Aorta (tissue), 5 donors: Measurements from ENCODE around the gene EPHX1. TPM values are rescaled to one million over a fixed set of nuclear protein-coding genes. Genes with fewer than 3 reads are reported as not detected.
"Not testable (repeated sequence)": the region's sequence is repeated elsewhere in the genome, so short reads cannot be mapped to it uniquely, and the experiment has no call there.

Experiments used
- ATAC-seq: fragments of 200-7000 bp; cut with Tn5 transposase; one replicate; pipeline ENCODE4 v1.9.1; 2022; ENCODE audit warnings: moderate library complexity; ENCODE audit not compliant: low FRiP score
- DNase-seq, 2 donors: peaks; one replicate each; pipeline ENCODE4 v3.0.0-alpha.2; 2020
- H3K27ac ChIP-seq, 2 donors: one replicate each; pipeline ENCODE4 v1.5.1; 2013; ENCODE audit warnings: low read length in 2 of 2, mild to moderate bottlenecking in 2 of 2, moderate library complexity in 2 of 2, control low read depth in 1 of 2, inconsistent platforms in 1 of 2, low read depth in 1 of 2
- H3K27me3 ChIP-seq, 2 donors: one replicate each; pipeline ENCODE4 v1.6.1; 2013; ENCODE audit warnings: control low read depth in 1 of 2, low read length in 1 of 2, mild to moderate bottlenecking in 1 of 2, moderate library complexity in 1 of 2; ENCODE audit not compliant: insufficient read depth in 2 of 2, control insufficient read depth in 1 of 2
- H3K36me3 ChIP-seq, 2 donors: one replicate each; pipeline ENCODE4 v1.6.1; 2013; ENCODE audit warnings: control low read depth in 1 of 2, low read length in 1 of 2, mild to moderate bottlenecking in 1 of 2; ENCODE audit not compliant: insufficient read depth in 2 of 2, control insufficient read depth in 1 of 2
- H3K4me1 ChIP-seq, 2 donors: one replicate each; pipeline ENCODE4 v1.6.1; 2013; ENCODE audit warnings: low read length in 2 of 2, control low read depth in 1 of 2, mild to moderate bottlenecking in 1 of 2, moderate library complexity in 1 of 2; ENCODE audit not compliant: insufficient read depth in 2 of 2, control insufficient read depth in 1 of 2
- H3K4me3 ChIP-seq, 2 donors: one replicate each; pipeline ENCODE4 v1.5.1; 2013; ENCODE audit warnings: low read length in 2 of 2, control low read depth in 1 of 2, mild to moderate bottlenecking in 1 of 2
- H3K9me3 ChIP-seq: one replicate; pipeline ENCODE4 v1.6.1; 2013; ENCODE audit warnings: mild to moderate bottlenecking, low read length; ENCODE audit not compliant: control insufficient read depth
- WGBS, 2 donors: extraction: QIAGEN DNeasy Blood & Tissue Kit; methylation state at CpG; one replicate each; pipeline ENCODE4 v1.1.7; 2013; 5-methylcytosine and 5-hydroxymethylcytosine counted together
- intact Hi-C, 2 donors: fragments of 100-400 bp; cut with DNase I; formaldehyde crosslinking; loops; one replicate each; pipeline versions ENCODE4 v1.14.2 to v1.15.0; 2022
- polyA plus RNA-seq, 2 donors: library from polyadenylated mRNA; stranded (reverse); fragments of 200-250 nt; gene quantifications; one replicate each; pipeline ENCODE4 v1.2.3, GENCODE V29; 2013
- total RNA-seq, 2 donors: library from RNA; stranded (reverse); fragmentation: NEBNext Ultra II Directional; extraction: Animal tissue kit (Norgen Biotek cat#: 25700); gene quantifications; one replicate each; pipeline ENCODE4 v1.2.1, GENCODE V29; 2021
- donor health status: healthy with polysubstance abuse.
- donor health status: Bipolar disorder and iron deficiency.
- donor health status: DM: no; HTN: no; CAD: no.
- donor health status: DM: no; HTN: no; CAD: no.
- donor health status: DM: yes; HTN: yes; CAD: no.

The EPHX1 gene
- total and polyA plus RNA-seq, 4 donors: 20.0 to 153 (median 61.9) TPM

GRCh38 chr1:225810579-225811538 lies 935 bp downstream of the EPHX1 start:
- WGBS, 2 donors: 14 to 19% methylated on average over 28 to 29 of the region's 29 CpGs
- peak; percentile 2 for ATAC-seq
- Histone ChIP-seq H3K4me3 (peak overlapping the region; percentile 82), H3K27ac (peak overlapping the region in 1 of 2 donors; percentile 30)
- H3K4me1 ChIP-seq, H3K36me3 ChIP-seq, H3K9me3 ChIP-seq, H3K27me3 ChIP-seq, DNase-seq, intact Hi-C loops: not testable (repeated sequence)

GRCh38 chr1:225811622-225812487 lies 1.9 kb downstream of the EPHX1 start:
- Histone ChIP-seq H3K36me3 (no peaks in the 10 kb centered on the region), H3K4me1 (peaks cover 0 to 6% of the 10 kb centered on the region in 2 donors), H3K27ac (no peak overlapping the region), H3K4me3 (no peak overlapping the region), H3K9me3 (no peaks in the 10 kb centered on the region), H3K27me3 (no peaks in the 10 kb centered on the region)
- ATAC-seq (no peak), DNase-seq (no peak)
- intact Hi-C loops: no loop called here
- WGBS, 2 donors: 83 to 84% methylated on average over 10 of the region's 10 CpGs

- H3K27ac ChIP-seq: no peak overlapping the region
- peaks cover 0 to 6% of the 10 kb centered on the region in 2 donors for H3K4me1 ChIP-seq
- H3K4me3 ChIP-seq: no peak overlapping the region
- no peaks in the 10 kb centered on the region for H3K27me3 ChIP-seq
- H3K36me3 ChIP-seq: no peaks in the 10 kb centered on the region
- WGBS, 2 donors: 78 to 83% methylated on average over 8 of the region's 8 CpGs
- ATAC-seq: no peak
- DNase-seq: no peak
- intact Hi-C loops: no loop called here
- H3K9me3 ChIP-seq: no peaks in the 10 kb centered on the region
Measured at GRCh38 chr1:225812488-225813213, 2.7 kb downstream of the EPHX1 start.

GRCh38 chr1:225813214-225813964 lies 3.5 kb downstream of the EPHX1 start:
- intact Hi-C loops: no loop called here
- DNase-seq (peak in 1 of 2 donors; percentile 71), ATAC-seq (peak; percentile 64)
- H3K4me3 ChIP-seq: no peak overlapping the region
- H3K36me3 ChIP-seq: no peaks in the 10 kb centered on the region
- no peaks in the 10 kb centered on the region for H3K9me3 ChIP-seq
- no peak overlapping the region for H3K27ac ChIP-seq
- WGBS, 2 donors: 76 to 77% methylated on average over 10 of the region's 10 CpGs
- no peaks in the 10 kb centered on the region for H3K27me3 ChIP-seq
- peaks cover 0 to 8% of the 10 kb centered on the region in 2 donors for H3K4me1 ChIP-seq

GRCh38 chr1:225814381-225814780 lies 4.5 kb downstream of the EPHX1 start:
- DNase-seq: no peak
- 51 to 53% methylated on average over 7 of the region's 7 CpGs for WGBS, 2 donors
- Histone ChIP-seq H3K9me3 (no peaks in the 10 kb centered on the region), H3K27ac (no peak overlapping the region), H3K4me1 (peaks cover 0 to 8% of the 10 kb centered on the region in 2 donors), H3K4me3 (no peak overlapping the region), H3K27me3 (no peaks in the 10 kb centered on the region), H3K36me3 (no peaks in the 10 kb centered on the region)
- ATAC-seq: no peak
- intact Hi-C loops: no loop called here

- intact Hi-C loops: loop anchor here in 1 of 2 donors (5.0 kb wide), 1 partner anchor 38 kb away; the partner anchor contains the start of gene SRP9
Measured at GRCh38 chr1:225815090-225815489, 5.2 kb downstream of the EPHX1 start.

GRCh38 chr1:225815526-225816178 lies 5.7 kb downstream of the EPHX1 start:
- WGBS, 2 donors: 95 to 96% methylated on average over 17 of the region's 17 CpGs
- no peak for ATAC-seq
- no peak for DNase-seq
- Histone ChIP-seq H3K36me3 (no peaks in the 10 kb centered on the region), H3K27ac (peak overlapping the region in 1 of 2 donors; percentile 39), H3K9me3 (no peaks in the 10 kb centered on the region), H3K4me1 (peaks cover 0 to 8% of the 10 kb centered on the region in 2 donors), H3K4me3 (no peak overlapping the region), H3K27me3 (no peaks in the 10 kb centered on the region)
- intact Hi-C loops: loop anchor here in 1 of 2 donors (2.0 to 5.0 kb wide), 2 partner anchors 19 to 38 kb away; partner anchors contain the start of gene SRP9

More at GRCh38 chr1:225815090-225815489, 5.2 kb downstream of the EPHX1 start:
- H3K9me3 ChIP-seq, ATAC-seq, H3K27ac ChIP-seq, DNase-seq, H3K27me3 ChIP-seq, H3K4me3 ChIP-seq, H3K36me3 ChIP-seq, H3K4me1 ChIP-seq: not testable (repeated sequence)
- 85 to 88% methylated on average over 7 of the region's 7 CpGs for WGBS, 2 donors
